ENCODE measurements around the gene ACLY.

- TF ChIP-seq POLR2AphosphoS5 (IDR thresholded peaks at IDR 0.05; ENCODE audit: low read depth) (no peak), CTCF (IDR thresholded peaks at IDR 0.05; ENCODE audit: insufficient read depth, low read length) (no peak)
Measured at GRCh38 chr17:41912925-41913324, 5.8 kb downstream of the ACLY start.
